Endometrium (tissue), 2 donors: ENCODE data around the gene RBM26.

Experiments used
- FAIRE-seq: peaks from 2 replicates; lab custom pipeline; 2012; peaks lifted over from hg19 to GRCh38; lab: Jason Lieb, UNC
- donor health status: control.
- donor health status: control.

RBM26 gene

GRCh38 chr13:79423801-79424642, 18.0 kb upstream of the RBM26 start:
- peak; percentile 97 for FAIRE-seq

- FAIRE-seq, result no peak
Observed at GRCh38 chr13:79423340-79423739, 17.3 kb upstream of the RBM26 start.

GRCh38 chr13:79419365-79419764, 13.3 kb upstream of the RBM26 start:
- no peak for FAIRE-seq

- no peak for FAIRE-seq
Observed at GRCh38 chr13:79417741-79418140, 11.7 kb upstream of the RBM26 start.

GRCh38 chr13:79413521-79413920, 7.5 kb upstream of the RBM26 start:
- FAIRE-seq, result no peak

GRCh38 chr13:79409828-79410227, 3.8 kb upstream of the RBM26 start:
- FAIRE-seq, result no peak

GRCh38 chr13:79407349-79407979, 1.4 kb upstream of the RBM26 start:
- no peak for FAIRE-seq

GRCh38 chr13:79406597-79406908, 498 bp upstream of the RBM26 start:
- FAIRE-seq, result no peak

GRCh38 chr13:79405501-79405830, 589 bp downstream of the RBM26 start:
- FAIRE-seq, result no peak

GRCh38 chr13:79404985-79405384, 1.1 kb downstream of the RBM26 start:
- FAIRE-seq, result no peak

GRCh38 chr13:79404361-79404760, 1.7 kb downstream of the RBM26 start:
- FAIRE-seq, result no peak

- FAIRE-seq, result no peak
Observed at GRCh38 chr13:79403113-79403512, 2.9 kb downstream of the RBM26 start.

GRCh38 chr13:79402679-79403078, 3.4 kb downstream of the RBM26 start:
- no peak for FAIRE-seq

- peak; percentile 57 for FAIRE-seq
Observed at GRCh38 chr13:79402074-79402635, 3.9 kb downstream of the RBM26 start.

GRCh38 chr13:79401259-79402070, 4.6 kb downstream of the RBM26 start:
- FAIRE-seq, result no peak

GRCh38 chr13:79398915-79399314, 7.1 kb downstream of the RBM26 start:
- FAIRE-seq, result no peak

GRCh38 chr13:79398127-79398526, 7.9 kb downstream of the RBM26 start:
- FAIRE-seq, result no peak

- FAIRE-seq, result no peak
Observed at GRCh38 chr13:79395881-79396280, 10.2 kb downstream of the RBM26 start.

GRCh38 chr13:79393564-79394249, 12.3 kb downstream of the RBM26 start:
- no peak for FAIRE-seq

GRCh38 chr13:79392882-79393563, 13.0 kb downstream of the RBM26 start:
- FAIRE-seq, result no peak

- FAIRE-seq, result no peak
Observed at GRCh38 chr13:79389026-79389425, 17.0 kb downstream of the RBM26 start.

- no peak for FAIRE-seq
Observed at GRCh38 chr13:79387853-79388252, 18.2 kb downstream of the RBM26 start.
